Measurements from ENCODE around the gene TMEM203. TPM values are rescaled to one million over a fixed set of nuclear protein-coding genes. Genes with fewer than 3 reads are reported as not detected.

The TMEM203 gene
- total and polyA plus RNA-seq, 10 of the 15 experiments (the other 5 are each of a cell fraction or from before 2014, with no cell fraction given) = 7.2 to 68.1 (median 33.8) TPM

DNA sequence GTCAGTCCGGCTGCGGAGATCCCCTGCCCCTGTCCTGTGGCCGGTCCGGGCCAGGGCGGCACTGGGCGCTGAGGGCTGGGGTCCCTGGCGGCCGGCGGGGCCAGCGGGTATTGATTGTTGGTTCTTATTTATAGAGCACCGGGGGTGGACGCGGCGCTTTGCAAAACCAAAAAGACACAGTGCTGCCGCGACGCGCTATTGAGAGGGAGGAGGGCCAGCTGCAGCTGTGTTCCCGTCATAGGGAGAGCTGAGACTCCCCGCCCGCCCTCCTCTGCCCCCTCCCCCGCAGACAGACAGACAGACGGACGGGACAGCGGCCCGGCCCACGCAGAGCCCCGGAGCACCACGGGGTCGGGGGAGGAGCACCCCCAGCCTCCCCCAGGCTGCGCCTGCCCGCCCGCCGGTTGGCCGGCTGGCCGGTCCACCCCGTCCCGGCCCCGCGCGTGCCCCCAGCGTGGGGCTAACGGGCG lies 38.1 kb downstream of the TMEM203 start:
- H3K4me3 ChIP-seq = no peak overlapping the region
- ATAC-seq (no peak), FAIRE-seq (no peak), DNase-seq (ENCODE audit: low read depth, low spot score) (no peak)
- H3K4me1 ChIP-seq (ENCODE audit: control insufficient read depth, insufficient read depth, low read length) = peaks cover 8% of the 10 kb centered on the region; the same call in 1 of the 2 replicates
- 25% methylated on average over 38 of the region's 44 CpGs for WGBS (ENCODE audit: insufficient coverage, insufficient replicate concordance, low lambda C conversion rate, missing lambda C conversion rate)
- CTCF ChIA-PET = no interaction called here
- H2AFZ ChIP-seq (ENCODE audit: control insufficient read depth, low read depth, low read length) = no peak overlapping the region
- SMC1A ChIA-PET (ENCODE audit: uncharacterized antibody, unreplicated experiment) = no interaction called here
- BruUV-seq (replicated peaks) = no TSS peak
- H4K20me1 ChIP-seq (ENCODE audit: control insufficient read depth, insufficient read depth) = no peaks in the 10 kb centered on the region
- RAD21 ChIA-PET (ENCODE audit: unreplicated experiment) = interaction anchor here (0.6 to 4.3 kb wide), 5 partner anchors 8 to 56 kb away, joined by 3 to 25 read pairs (median 3); partner anchors contain the start of gene SSNA1
- H3K9me3 ChIP-seq (replicated peaks; ENCODE audit: control insufficient read depth, insufficient read depth, low read length) = no peaks in the 10 kb centered on the region
- peaks cover 0 to 8% of the 10 kb centered on the region in 2 experiments; a peak in 3 of 4 replicates for H3K27me3 ChIP-seq (replicated peaks in 1 of 2; ENCODE audit: control insufficient read depth in 2 of 2, insufficient read depth in 2 of 2, low read length in 1 of 2)
- intact Hi-C loops (cut with micrococcal nuclease; ENCODE audit: unreplicated experiment) = no loop called here
- H3K9ac ChIP-seq (ENCODE audit: control insufficient read depth, insufficient read depth, low read length) = no peak overlapping the region
- no peak overlapping the region for H3K4me2 ChIP-seq (ENCODE audit: control insufficient read depth, insufficient read depth)
- H3K36me3 ChIP-seq (ENCODE audit: control insufficient read depth in 2 of 2, insufficient read depth in 2 of 2, low read length in 1 of 2) = no peaks in the 10 kb centered on the region
- H3K27ac ChIP-seq (ENCODE audit: control insufficient read depth, insufficient read depth) = no peak overlapping the region
- in situ Hi-C loops (cut with MboI) = no loop called here
- H3K79me2 ChIP-seq (ENCODE audit: control insufficient read depth, insufficient read depth, low read length) = no peaks in the 10 kb centered on the region
- POLR2A ChIA-PET = interaction anchor here (0.6 to 4.4 kb wide), 5 partner anchors 9 to 49 kb away, joined by 4 to 37 read pairs (median 7); no protein-coding TSS in a partner anchor
- TF ChIP-seq CEBPB (IDR thresholded peaks at IDR 0.05; ENCODE audit: borderline replicate concordance in 1 of 2, low read depth in 2 of 2, low read length in 2 of 2) = no peak
- TF ChIP-seq, protein P1, sequence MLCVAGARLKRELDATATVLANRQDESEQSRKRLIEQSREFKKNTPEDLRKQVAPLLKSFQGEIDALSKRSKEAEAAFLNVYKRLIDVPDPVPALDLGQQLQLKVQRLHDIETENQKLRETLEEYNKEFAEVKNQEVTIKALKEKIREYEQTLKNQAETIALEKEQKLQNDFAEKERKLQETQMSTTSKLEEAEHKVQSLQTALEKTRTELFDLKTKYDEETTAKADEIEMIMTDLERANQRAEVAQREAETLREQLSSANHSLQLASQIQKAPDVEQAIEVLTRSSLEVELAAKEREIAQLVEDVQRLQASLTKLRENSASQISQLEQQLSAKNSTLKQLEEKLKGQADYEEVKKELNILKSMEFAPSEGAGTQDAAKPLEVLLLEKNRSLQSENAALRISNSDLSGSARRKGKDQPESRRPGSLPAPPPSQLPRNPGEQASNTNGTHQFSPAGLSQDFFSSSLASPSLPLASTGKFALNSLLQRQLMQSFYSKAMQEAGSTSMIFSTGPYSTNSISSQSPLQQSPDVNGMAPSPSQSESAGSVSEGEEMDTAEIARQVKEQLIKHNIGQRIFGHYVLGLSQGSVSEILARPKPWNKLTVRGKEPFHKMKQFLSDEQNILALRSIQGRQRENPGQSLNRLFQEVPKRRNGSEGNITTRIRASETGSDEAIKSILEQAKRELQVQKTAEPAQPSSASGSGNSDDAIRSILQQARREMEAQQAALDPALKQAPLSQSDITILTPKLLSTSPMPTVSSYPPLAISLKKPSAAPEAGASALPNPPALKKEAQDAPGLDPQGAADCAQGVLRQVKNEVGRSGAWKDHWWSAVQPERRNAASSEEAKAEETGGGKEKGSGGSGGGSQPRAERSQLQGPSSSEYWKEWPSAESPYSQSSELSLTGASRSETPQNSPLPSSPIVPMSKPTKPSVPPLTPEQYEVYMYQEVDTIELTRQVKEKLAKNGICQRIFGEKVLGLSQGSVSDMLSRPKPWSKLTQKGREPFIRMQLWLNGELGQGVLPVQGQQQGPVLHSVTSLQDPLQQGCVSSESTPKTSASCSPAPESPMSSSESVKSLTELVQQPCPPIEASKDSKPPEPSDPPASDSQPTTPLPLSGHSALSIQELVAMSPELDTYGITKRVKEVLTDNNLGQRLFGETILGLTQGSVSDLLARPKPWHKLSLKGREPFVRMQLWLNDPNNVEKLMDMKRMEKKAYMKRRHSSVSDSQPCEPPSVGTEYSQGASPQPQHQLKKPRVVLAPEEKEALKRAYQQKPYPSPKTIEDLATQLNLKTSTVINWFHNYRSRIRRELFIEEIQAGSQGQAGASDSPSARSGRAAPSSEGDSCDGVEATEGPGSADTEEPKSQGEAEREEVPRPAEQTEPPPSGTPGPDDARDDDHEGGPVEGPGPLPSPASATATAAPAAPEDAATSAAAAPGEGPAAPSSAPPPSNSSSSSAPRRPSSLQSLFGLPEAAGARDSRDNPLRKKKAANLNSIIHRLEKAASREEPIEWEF (IDR thresholded peaks at IDR 0.05; ENCODE audit: insufficient replicate concordance, low read depth, low read length) = no peak
- TF ChIP-seq, protein P2, sequence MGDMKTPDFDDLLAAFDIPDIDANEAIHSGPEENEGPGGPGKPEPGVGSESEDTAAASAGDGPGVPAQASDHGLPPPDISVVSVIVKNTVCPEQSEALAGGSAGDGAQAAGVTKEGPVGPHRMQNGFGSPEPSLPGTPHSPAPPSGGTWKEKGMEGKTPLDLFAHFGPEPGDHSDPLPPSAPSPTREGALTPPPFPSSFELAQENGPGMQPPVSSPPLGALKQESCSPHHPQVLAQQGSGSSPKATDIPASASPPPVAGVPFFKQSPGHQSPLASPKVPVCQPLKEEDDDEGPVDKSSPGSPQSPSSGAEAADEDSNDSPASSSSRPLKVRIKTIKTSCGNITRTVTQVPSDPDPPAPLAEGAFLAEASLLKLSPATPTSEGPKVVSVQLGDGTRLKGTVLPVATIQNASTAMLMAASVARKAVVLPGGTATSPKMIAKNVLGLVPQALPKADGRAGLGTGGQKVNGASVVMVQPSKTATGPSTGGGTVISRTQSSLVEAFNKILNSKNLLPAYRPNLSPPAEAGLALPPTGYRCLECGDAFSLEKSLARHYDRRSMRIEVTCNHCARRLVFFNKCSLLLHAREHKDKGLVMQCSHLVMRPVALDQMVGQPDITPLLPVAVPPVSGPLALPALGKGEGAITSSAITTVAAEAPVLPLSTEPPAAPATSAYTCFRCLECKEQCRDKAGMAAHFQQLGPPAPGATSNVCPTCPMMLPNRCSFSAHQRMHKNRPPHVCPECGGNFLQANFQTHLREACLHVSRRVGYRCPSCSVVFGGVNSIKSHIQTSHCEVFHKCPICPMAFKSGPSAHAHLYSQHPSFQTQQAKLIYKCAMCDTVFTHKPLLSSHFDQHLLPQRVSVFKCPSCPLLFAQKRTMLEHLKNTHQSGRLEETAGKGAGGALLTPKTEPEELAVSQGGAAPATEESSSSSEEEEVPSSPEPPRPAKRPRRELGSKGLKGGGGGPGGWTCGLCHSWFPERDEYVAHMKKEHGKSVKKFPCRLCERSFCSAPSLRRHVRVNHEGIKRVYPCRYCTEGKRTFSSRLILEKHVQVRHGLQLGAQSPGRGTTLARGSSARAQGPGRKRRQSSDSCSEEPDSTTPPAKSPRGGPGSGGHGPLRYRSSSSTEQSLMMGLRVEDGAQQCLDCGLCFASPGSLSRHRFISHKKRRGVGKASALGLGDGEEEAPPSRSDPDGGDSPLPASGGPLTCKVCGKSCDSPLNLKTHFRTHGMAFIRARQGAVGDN (IDR thresholded peaks at IDR 0.05) = no peak
- no peak for TF ChIP-seq FOS (IDR thresholded peaks at IDR 0.05; ENCODE audit: borderline replicate concordance, extremely low read depth, insufficient read length)
- TF ChIP-seq SMAD5 (IDR thresholded peaks at IDR 0.05; ENCODE audit: low read depth) = no peak
- TF ChIP-seq POLR2AphosphoS2 (IDR thresholded peaks at IDR 0.05; ENCODE audit: low read depth, low read length) = no peak
- TF ChIP-seq EED (IDR thresholded peaks at IDR 0.05; ENCODE audit: low read depth) = no peak
- no peak for TF ChIP-seq BRCA1 (IDR thresholded peaks at IDR 0.05; ENCODE audit: low read depth, low read length)
- no peak for TF ChIP-seq SPI1 (IDR thresholded peaks at IDR 0.05; ENCODE audit: borderline replicate concordance, insufficient read depth, low read depth, low read length)
- TF ChIP-seq, protein P3, sequence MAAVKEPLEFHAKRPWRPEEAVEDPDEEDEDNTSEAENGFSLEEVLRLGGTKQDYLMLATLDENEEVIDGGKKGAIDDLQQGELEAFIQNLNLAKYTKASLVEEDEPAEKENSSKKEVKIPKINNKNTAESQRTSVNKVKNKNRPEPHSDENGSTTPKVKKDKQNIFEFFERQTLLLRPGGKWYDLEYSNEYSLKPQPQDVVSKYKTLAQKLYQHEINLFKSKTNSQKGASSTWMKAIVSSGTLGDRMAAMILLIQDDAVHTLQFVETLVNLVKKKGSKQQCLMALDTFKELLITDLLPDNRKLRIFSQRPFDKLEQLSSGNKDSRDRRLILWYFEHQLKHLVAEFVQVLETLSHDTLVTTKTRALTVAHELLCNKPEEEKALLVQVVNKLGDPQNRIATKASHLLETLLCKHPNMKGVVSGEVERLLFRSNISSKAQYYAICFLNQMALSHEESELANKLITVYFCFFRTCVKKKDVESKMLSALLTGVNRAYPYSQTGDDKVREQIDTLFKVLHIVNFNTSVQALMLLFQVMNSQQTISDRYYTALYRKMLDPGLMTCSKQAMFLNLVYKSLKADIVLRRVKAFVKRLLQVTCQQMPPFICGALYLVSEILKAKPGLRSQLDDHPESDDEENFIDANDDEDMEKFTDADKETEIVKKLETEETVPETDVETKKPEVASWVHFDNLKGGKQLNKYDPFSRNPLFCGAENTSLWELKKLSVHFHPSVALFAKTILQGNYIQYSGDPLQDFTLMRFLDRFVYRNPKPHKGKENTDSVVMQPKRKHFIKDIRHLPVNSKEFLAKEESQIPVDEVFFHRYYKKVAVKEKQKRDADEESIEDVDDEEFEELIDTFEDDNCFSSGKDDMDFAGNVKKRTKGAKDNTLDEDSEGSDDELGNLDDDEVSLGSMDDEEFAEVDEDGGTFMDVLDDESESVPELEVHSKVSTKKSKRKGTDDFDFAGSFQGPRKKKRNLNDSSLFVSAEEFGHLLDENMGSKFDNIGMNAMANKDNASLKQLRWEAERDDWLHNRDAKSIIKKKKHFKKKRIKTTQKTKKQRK (IDR thresholded peaks at IDR 0.05; ENCODE audit: low read depth, low read length) = no peak

All from GM12878 (cell line).